ENCODE data around the gene SHISA7. TPM values are rescaled to one million over a fixed set of nuclear protein-coding genes. Genes with fewer than 3 reads are reported as not detected.
"Not testable (repeated sequence)": the region's sequence is repeated elsewhere in the genome, so short reads cannot be mapped to it uniquely, and the experiment has no call there.

Gene SHISA7
- total RNA-seq, 1 donor from 2014 or later, result not detected

GRCh38 chr19:55423225-55424005, 19.7 kb downstream of the SHISA7 start:
- intact Hi-C loops (cut with micrococcal nuclease), result no loop called here

- intact Hi-C loops (cut with micrococcal nuclease), result not testable (repeated sequence)
These were observed 21.8 kb downstream of the SHISA7 start for GRCh38 chr19:55421281-55421680.

GRCh38 chr19:55419624-55420236, 23.4 kb downstream of the SHISA7 start:
- intact Hi-C loops (cut with micrococcal nuclease), result no loop called here

- intact Hi-C loops (cut with micrococcal nuclease), result no loop called here
These were observed 24.0 kb downstream of the SHISA7 start for GRCh38 chr19:55419103-55419502.

- intact Hi-C loops (cut with micrococcal nuclease), result loop anchor here (1.0 kb wide), 5 partner anchors 117 to 330 kb away; no protein-coding TSS in a partner anchor
These were observed 24.9 kb downstream of the SHISA7 start for GRCh38 chr19:55418185-55418584.

GRCh38 chr19:55410168-55410567, 32.9 kb downstream of the SHISA7 start:
- intact Hi-C loops (cut with micrococcal nuclease), result no loop called here

GRCh38 chr19:55409179-55409578, 33.9 kb downstream of the SHISA7 start:
- intact Hi-C loops (cut with micrococcal nuclease), result not testable (repeated sequence)

GRCh38 chr19:55408533-55408872, 34.6 kb downstream of the SHISA7 start:
- intact Hi-C loops (cut with micrococcal nuclease), result loop anchor here (1.0 kb wide), 14 partner anchors 23 to 1271 kb away; partner anchors contain the start of genes CNOT3, COX6B2, HSPBP1 and ISOC2

- intact Hi-C loops (cut with micrococcal nuclease), result loop anchor here (1.0 kb wide), 16 partner anchors 10 to 1271 kb away; partner anchors contain the start of genes CNOT3, COX6B2, FIZ1 and HSPBP1
These were observed 35.1 kb downstream of the SHISA7 start for GRCh38 chr19:55407800-55408532.

GRCh38 chr19:55407550-55407799, 35.6 kb downstream of the SHISA7 start, which contains the start of gene UBE2S:
Gene UBE2S (minus strand): TSS chr19:55407788. CDS start chr19:55407589, 199 bp downstream.
- intact Hi-C loops (cut with micrococcal nuclease), result loop anchor here (1.0 kb wide), 2 partner anchors 9 to 192 kb away; partner anchors contain the start of gene FIZ1

GRCh38 chr19:55406826-55407549, 36.1 kb downstream of the SHISA7 start:
- intact Hi-C loops (cut with micrococcal nuclease), result loop anchor here (1.0 kb wide), 2 partner anchors 9 to 192 kb away; partner anchors contain the start of gene FIZ1

- intact Hi-C loops (cut with micrococcal nuclease), result no loop called here
These were observed 36.8 kb downstream of the SHISA7 start for GRCh38 chr19:55406091-55406825.

GRCh38 chr19:55405638-55406037, 37.5 kb downstream of the SHISA7 start:
- intact Hi-C loops (cut with micrococcal nuclease), result no loop called here

- intact Hi-C loops (cut with micrococcal nuclease), result no loop called here
These were observed 40.6 kb downstream of the SHISA7 start for GRCh38 chr19:55402509-55402908.

GRCh38 chr19:55401390-55401789, 41.7 kb downstream of the SHISA7 start:
- intact Hi-C loops (cut with micrococcal nuclease), result not testable (repeated sequence)

GRCh38 chr19:55400281-55401087, 42.6 kb downstream of the SHISA7 start:
- intact Hi-C loops (cut with micrococcal nuclease), result no loop called here

- intact Hi-C loops (cut with micrococcal nuclease), result loop anchor here (1.0 kb wide), 1 partner anchor 9 kb away; the partner anchor contains the start of gene UBE2S
These were observed 44.7 kb downstream of the SHISA7 start for GRCh38 chr19:55398200-55398925.

GRCh38 chr19:55392820-55393761, 50.0 kb downstream of the SHISA7 start:
- intact Hi-C loops (cut with micrococcal nuclease), result no loop called here

Measured in T-helper 1 cell treated with Interleukin-12 subunit alpha and Interleukin-12 subunit beta and Interleukin-4 antibody, amounts not matched to agents 30 ng/mL and 1 ng/mL, for 36 hours (primary cell).